ENCODE data around the gene AP3B1. TPM values are rescaled to one million over a fixed set of nuclear protein-coding genes. Genes with fewer than 3 reads are reported as not detected.

AP3B1 gene
- polyA plus RNA-seq, 3 donors: 20.3 to 39.8 (median 24.9) TPM

- Histone ChIP-seq H3K4me2 (replicated peaks; ENCODE audit: extremely low read depth, low read length, poor library complexity, severe bottlenecking) (peak overlapping the region; percentile 72), H3K4me1 (ENCODE audit: control insufficient read depth in 1 of 2, insufficient read depth in 2 of 2, low read length in 2 of 2) (peaks cover 14 to 18% of the 10 kb centered on the region in 2 donors), H3K27me3 (ENCODE audit: control insufficient read depth in 2 of 2, insufficient read depth in 2 of 2, low read length in 2 of 2) (peaks cover 81 to 89% of the 10 kb centered on the region in 2 donors), H3K4me3 (replicated peaks in 1 of 3; ENCODE audit: low read depth in 2 of 3, low read length in 3 of 3) (peak overlapping the region in 1 of 3 experiments; percentile 67), H3K27ac (ENCODE audit: low read depth in 1 of 2, low read length in 2 of 2) (no peak overlapping the region), H3K9me3 (replicated peaks in 1 of 2; ENCODE audit: control insufficient read depth in 1 of 2, insufficient read depth in 1 of 2, low read length in 2 of 2) (no peaks in the 10 kb centered on the region), H3K9ac (ENCODE audit: insufficient read depth, low read length, poor library complexity, severe bottlenecking) (no peak overlapping the region), H2AFZ (ENCODE audit: insufficient read depth, low read depth, low read length, poor library complexity, severe bottlenecking) (peak overlapping the region; percentile 19), H3K79me2 (ENCODE audit: insufficient read depth, low read length) (no peaks in the 10 kb centered on the region), H4K20me1 (ENCODE audit: insufficient read depth, low read length) (no peaks in the 10 kb centered on the region), H3K36me3 (replicated peaks in 1 of 2; ENCODE audit: control insufficient read depth in 1 of 2, insufficient read depth in 2 of 2, low read length in 2 of 2) (no peaks in the 10 kb centered on the region)
- Mint-ChIP-seq H3K4me1 (peaks cover 19% of the 10 kb centered on the region), H3K9me3 (peaks cover 0 to 16% (median 3%) of the 10 kb centered on the region in 7 donors), H3K27me3 (ENCODE audit: low read depth in 3 of 3) (peaks cover 68 to 88% (median 74%) of the 10 kb centered on the region in 3 donors), H3K36me3 (peaks cover 0 to 12% of the 10 kb centered on the region in 2 donors), H3K27ac (no peak overlapping the region), H3K4me3 (peak overlapping the region; percentile 66 to 79)
- WGBS (ENCODE audit: insufficient coverage): 8% methylated on average over 19 of the region's 19 CpGs
- DNase-seq: no peak
- intact Hi-C loops (cut with micrococcal nuclease): no loop called here
- no peak for TF ChIP-seq CTCF (IDR thresholded peaks at IDR 0.05)
Measured at GRCh38 chr5:77973253-77973609, 321.3 kb downstream of the AP3B1 start.

GRCh38 chr5:77972469-77973252, 321.8 kb downstream of the AP3B1 start:
- peak overlapping the region; percentile 28 for H3K9ac ChIP-seq (ENCODE audit: insufficient read depth, low read length, poor library complexity, severe bottlenecking)

More at GRCh38 chr5:77972469-77973252, 321.8 kb downstream of the AP3B1 start:
- intact Hi-C loops (cut with micrococcal nuclease): no loop called here
- peaks cover 79 to 83% of the 10 kb centered on the region in 2 donors for H3K27me3 ChIP-seq (ENCODE audit: control insufficient read depth in 2 of 2, insufficient read depth in 2 of 2, low read length in 2 of 2)
- peak overlapping the region; percentile 66 to 87 for H3K4me3 Mint-ChIP-seq
- TF ChIP-seq CTCF (IDR thresholded peaks at IDR 0.05): peak; percentile 35
- H3K79me2 ChIP-seq (ENCODE audit: insufficient read depth, low read length): no peaks in the 10 kb centered on the region
- H3K36me3 Mint-ChIP-seq: peaks cover 0 to 12% of the 10 kb centered on the region in 2 donors
- H3K4me1 ChIP-seq (ENCODE audit: control insufficient read depth in 1 of 2, insufficient read depth in 2 of 2, low read length in 2 of 2): peaks cover 14 to 18% of the 10 kb centered on the region in 2 donors
- no peak overlapping the region for H3K27ac ChIP-seq (ENCODE audit: low read depth in 1 of 2, low read length in 2 of 2)
- H4K20me1 ChIP-seq (ENCODE audit: insufficient read depth, low read length): no peaks in the 10 kb centered on the region
- peaks cover 19% of the 10 kb centered on the region for H3K4me1 Mint-ChIP-seq
- H3K9me3 Mint-ChIP-seq: peaks cover 0 to 15% (median 4%) of the 10 kb centered on the region in 7 donors
- peak overlapping the region; percentile 63 for H2AFZ ChIP-seq (ENCODE audit: insufficient read depth, low read depth, low read length, poor library complexity, severe bottlenecking)
- H3K4me3 ChIP-seq (replicated peaks in 1 of 3; ENCODE audit: low read depth in 2 of 3, low read length in 3 of 3): peak overlapping the region in 2 of 3 experiments; percentile 7 to 67
- DNase-seq: no peak
- H3K27me3 Mint-ChIP-seq (ENCODE audit: low read depth in 3 of 3): peaks cover 66 to 90% (median 75%) of the 10 kb centered on the region in 3 donors
- peak overlapping the region; percentile 72 for H3K4me2 ChIP-seq (replicated peaks; ENCODE audit: extremely low read depth, low read length, poor library complexity, severe bottlenecking)
- no peak overlapping the region for H3K27ac Mint-ChIP-seq
- no peaks in the 10 kb centered on the region for H3K9me3 ChIP-seq (replicated peaks in 1 of 2; ENCODE audit: control insufficient read depth in 1 of 2, insufficient read depth in 1 of 2, low read length in 2 of 2)
- under 1% methylated on average over 47 of the region's 57 CpGs for WGBS (ENCODE audit: insufficient coverage)
- no peaks in the 10 kb centered on the region for H3K36me3 ChIP-seq (replicated peaks in 1 of 2; ENCODE audit: control insufficient read depth in 1 of 2, insufficient read depth in 2 of 2, low read length in 2 of 2)
